Activated CD4-positive, alpha-beta T cell treated with anti-CD3 and anti-CD28 coated beads for 48 hours (primary cell): ENCODE measurements around the gene GCA.

Experiments
- DNase-seq: peaks from one replicate; pipeline ENCODE4 v3.0.0-alpha.2; 2020

The GCA gene

GRCh38 chr2:162328424-162329157 is 15.3 kb upstream of the GCA start:
- no peak for DNase-seq

DNA sequence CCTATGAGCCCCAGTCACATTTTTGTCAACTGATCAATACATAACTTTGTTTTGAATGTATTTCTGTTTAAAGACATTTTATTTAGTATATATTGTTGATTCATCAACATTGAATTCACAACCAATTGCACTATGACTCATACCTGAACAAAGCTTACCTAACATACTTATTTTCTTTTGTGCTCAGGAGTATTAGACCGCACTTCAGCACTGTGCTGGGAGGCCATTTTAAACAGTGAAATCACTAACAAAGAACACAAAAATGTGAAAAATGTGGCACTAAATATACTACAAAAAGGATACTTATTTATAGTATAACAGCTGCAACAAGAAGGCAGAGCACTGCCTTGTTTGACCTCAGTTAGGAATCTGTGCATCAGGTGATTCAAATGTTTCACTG is 13.1 kb upstream of the GCA start:
- no peak for DNase-seq

GRCh38 chr2:162333968-162334367 is 10.0 kb upstream of the GCA start:
- DNase-seq = no peak

- DNase-seq = no peak
Observed at GRCh38 chr2:162337868-162338267, 6.1 kb upstream of the GCA start.

DNA sequence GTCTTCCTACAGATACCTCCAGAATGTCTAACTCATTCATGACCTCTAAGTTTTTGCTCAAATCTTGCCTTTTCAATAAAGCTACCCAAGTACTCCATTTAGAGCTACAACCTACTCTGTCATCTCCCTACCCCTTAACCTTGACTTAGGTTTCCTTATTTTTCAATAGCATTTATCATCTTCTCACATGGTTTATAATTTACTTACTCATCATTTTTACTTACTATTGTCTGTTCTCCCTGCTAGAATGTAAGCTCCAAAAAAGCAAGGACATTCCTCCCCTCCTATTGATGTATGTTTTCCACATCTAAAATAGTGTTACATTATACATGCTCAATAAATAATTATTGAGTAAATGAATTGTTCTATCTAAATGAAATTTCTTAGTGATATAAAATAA is 3.1 kb upstream of the GCA start:
- no peak for DNase-seq

DNA sequence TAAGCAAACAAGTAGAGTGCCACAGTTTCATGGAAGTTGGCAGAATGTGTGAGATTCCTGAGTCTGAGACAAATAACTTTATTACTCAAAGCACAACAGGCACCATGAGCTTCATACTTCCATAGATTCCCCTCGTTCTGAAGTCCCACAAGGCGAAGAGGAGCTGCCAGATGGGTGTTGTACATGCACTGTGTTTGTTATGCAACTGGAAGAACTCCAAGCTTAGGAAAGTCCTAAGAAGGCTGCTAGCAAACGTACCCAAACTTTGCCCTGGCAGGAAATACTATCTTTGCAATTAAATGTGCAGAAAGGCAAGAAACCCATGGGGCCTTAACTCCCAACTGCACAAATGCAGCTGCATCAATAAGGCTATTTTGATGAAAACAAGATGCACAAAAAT is 1.6 kb upstream of the GCA start:
- DNase-seq = no peak

DNA sequence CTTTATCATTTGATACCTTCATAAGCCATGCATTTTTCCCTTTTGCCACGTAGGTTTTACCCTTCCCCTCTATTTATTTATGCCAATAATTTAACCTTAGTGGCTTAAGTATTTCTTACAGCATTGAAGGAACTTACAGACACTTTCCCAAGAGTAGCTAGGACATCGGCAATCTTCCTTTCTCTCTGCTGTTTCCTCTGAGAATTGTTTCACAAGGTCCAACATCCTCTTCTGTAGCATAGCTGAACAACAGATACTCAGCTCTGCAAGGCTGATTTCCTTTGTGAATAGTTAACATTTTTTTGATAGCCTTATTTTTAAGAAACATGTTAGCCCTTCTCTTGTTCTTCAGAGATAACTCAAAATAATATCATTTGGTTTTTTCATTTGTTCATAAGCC is 1.1 kb upstream of the GCA start:
- DNase-seq = no peak

GRCh38 chr2:162343492-162343823 is 474 bp upstream of the GCA start:
- no peak for DNase-seq

DNA sequence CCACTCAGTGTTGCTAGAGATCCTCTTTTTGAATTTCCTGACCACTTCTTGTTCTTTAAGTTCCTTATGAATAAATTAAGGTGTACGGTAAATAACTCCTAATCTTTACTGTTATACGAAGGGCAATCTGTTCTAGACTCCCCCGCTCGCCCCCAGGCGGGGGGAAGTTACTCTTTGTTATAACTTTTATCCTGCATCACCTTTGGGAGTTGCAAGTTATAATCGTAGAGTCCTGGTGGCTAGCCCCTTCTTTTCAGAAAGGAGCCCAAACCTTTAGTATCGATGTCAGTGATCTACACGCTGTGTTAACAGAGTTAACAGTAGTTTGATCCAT is 652 bp downstream of the GCA start:
- DNase-seq = no peak

GRCh38 chr2:162365392-162365791 is 21.5 kb downstream of the GCA start:
- no peak for DNase-seq

DNA sequence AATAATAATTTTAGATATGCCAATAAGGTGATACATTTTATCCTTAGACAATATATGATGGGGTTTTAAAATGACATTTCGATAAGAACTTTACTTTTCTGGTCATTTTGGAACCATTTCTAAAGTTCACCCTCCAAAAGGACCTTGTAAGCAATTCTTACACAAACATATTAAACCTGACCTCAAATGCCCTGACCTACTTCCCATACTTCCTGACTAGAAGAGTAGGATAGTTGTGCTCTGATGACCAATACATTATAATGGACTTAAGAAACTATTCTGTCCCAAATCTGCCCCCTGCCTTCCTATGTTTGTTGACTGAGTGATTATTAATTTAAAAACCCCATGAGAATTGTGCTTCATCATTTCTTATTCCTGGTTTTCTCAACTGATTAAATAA is 24.6 kb downstream of the GCA start:
- no peak for DNase-seq

DNA sequence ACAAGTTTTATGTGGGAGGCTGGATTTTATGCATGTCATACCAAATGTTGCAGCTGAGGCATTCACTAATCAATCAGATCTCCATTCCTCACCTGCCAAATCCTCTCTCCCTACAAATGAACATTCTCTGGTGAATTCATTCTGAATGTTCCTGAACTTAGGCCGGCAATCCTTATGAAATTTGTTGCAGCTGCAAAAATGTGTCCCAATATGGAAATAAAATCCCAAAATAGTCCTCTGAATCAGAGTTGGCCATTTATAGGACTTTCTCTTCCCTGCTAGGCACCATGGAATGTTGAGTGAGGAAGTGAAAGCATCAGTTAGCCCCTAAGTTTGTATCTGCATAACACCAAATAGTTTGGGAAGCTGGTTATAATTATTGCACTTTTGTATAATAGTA is 25.6 kb downstream of the GCA start:
- no peak for DNase-seq

GRCh38 chr2:162370931-162371330 is 27.0 kb downstream of the GCA start:
- no peak for DNase-seq

DNA sequence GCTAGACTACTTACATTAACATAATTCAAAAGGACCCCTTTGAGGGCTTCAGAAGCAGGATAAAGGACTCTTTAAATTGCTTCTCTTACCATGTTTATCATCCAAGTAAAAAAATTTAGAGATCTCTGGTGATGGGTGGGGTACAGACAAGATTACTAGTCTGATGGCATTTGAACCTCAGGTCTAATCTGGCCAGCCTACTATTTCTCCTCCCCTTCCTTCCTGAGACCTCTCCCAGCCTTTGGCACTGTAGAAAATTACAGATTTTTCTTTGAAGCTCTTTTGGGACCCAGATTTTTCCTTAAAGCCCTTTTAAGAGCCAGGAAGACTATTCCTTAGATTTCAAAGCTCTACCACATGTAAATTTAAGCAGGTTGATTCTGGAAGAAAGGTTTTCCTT is 28.9 kb downstream of the GCA start:
- DNase-seq = no peak

DNA sequence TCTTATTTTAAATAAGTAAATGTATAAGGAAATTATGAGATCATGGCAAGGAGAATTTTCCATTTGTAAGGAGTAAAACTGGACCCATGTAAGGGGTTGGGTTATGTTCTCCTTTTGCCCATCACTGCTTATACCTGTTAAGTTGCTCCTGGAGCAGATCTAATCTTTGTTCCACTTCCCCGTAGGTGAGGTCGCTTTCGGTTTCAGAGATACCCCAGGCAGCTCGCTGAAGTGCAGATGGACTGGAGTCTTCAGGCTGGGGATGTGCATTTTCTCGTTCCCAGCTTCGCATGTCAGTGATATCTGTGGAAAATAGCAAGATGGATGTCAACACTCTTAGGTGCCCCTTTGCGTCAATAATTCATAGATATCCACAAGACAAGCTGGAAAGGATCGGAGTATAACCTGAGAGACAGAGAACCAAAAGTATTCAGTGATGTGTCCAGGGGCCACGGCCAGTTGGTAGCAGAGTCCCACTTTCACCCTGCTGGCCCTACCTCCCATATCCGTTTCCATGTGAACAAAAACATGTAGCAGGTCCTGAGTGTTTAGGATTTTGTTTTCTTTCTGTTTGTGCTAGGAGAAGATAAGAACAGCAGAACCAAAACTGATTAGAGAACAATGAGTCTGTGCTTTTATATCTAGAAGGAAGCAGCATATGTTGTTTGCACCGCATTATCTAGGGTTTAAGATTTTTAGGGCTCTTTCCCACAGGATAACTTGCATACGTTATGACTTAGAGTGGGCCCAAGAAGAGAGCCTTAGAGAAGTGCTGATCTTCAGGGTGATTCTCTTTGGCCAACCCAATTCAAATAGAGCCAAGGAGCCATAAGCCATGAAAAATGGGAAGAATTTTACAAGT is 36.0 kb downstream of the GCA start:
- no peak for DNase-seq

DNA sequence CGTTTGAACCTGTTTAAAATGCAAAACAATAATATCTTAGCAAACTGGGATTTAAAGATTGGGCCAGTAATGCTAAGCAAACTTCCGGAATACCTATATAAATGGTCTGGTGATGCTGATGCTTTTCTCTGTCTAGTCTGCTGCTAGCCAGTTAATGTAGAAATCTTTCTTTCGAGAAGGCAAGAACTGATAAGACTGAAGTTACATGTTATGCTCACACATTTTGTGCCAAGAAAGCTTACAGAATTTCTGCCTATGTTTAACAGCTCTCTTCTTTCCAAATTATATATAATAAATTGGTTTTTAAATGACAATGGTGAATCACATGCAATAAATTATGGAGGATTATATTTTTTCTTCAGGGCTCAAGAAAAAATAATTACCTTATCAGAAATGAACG is 37.9 kb downstream of the GCA start:
- no peak for DNase-seq

GRCh38 chr2:162382278-162382677 is 38.3 kb downstream of the GCA start:
- no peak for DNase-seq

GRCh38 chr2:162385536-162385935 is 41.6 kb downstream of the GCA start:
- DNase-seq = no peak

DNA sequence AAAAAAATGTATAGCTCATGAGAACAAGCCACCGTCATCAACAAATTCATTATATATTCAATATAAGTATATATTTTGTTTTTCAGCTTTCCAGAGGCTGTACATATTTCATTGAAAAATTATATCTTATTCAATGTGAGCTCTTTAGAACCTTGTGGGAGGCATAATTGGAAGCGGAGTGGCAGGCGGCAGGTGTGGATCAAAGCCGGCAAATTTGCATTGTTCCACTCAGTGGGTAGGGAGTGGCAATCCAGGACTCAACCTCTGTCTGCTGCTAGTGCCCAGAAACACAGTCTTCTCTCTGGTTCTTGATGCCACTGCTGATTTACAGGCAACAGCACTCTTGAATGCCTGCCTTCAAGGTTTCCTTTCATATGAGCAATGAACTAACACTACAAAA is 46.9 kb downstream of the GCA start:
- DNase-seq = no peak

DNA sequence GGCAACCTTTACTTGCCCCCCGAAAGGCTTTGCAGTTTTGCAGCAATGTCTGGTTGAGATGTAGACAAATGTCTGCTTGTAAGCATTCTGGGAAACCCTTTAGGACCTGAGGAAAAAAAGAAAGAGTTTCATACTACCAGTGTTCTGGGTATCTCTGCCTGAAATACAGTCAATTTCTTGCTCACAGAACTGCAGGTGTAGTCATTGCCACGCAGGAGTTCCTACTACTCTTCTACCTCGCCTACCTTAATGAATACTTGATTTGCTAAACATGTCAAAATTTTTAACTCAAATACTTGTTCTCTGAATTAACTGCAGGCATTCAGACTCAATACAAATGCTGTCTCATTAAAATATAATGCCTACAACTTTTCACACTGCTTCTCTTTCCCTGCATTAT is 56.4 kb downstream of the GCA start:
- DNase-seq = no peak

DNA sequence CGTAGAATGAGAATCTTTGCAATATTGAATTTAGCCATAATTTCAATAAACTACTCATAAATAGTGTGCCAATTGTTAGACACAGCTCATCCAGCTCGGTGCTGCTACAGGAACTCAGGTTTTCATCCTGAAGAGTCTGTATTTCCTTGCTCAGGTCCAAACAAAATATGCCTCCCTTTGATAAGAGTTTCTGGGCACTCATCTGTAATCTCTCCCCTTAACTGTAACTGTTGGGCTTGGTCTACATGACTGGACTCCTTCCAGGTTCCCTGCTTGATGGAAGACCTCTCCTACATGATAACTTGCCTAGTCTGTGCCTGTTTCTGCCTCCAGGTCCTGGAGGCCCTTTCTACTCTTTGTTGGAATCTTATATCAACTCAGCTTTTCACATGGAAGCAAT is 57.9 kb downstream of the GCA start:
- no peak for DNase-seq

DNA sequence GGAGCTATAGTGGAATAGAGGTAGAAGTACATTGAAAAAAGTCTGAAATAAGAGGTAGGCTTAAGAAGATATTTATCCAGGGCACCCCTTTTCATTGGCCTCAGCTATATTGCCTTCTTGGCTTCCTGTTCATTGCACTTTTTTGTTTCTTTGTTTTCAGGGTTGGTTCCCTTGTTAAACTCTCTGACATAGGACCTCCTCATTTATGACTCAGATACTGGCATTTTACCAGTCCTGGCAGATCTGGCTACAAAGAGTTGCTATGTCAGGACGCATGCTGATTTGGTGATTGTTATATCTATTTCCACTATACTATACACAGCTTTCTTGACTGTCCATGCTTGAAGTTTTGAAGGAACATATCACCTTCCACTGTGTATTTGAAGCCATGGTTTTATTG is 60.0 kb downstream of the GCA start:
- no peak for DNase-seq
